ENCODE results near the gene EYS.

DNA sequence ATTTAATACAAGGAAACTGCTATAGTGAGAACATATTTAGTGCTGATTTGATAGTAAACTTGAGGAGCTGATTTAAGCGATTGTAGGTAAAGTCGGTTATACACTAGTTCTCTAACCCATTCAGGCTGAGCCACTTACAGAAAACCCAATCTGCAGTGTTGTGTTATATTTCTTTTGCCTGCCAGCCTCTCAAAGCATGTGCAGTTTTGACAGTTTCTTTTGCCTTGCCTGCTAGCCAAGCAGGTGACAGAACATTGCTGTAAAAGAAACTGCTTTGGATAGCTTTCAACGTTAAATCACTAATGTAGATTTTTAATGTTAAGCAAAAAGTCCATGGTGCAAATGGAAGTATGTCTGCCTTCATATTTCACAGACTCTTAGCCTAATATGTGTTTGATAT, 982.9 kb downstream of the EYS start:
- TF ChIP-seq, protein P1, sequence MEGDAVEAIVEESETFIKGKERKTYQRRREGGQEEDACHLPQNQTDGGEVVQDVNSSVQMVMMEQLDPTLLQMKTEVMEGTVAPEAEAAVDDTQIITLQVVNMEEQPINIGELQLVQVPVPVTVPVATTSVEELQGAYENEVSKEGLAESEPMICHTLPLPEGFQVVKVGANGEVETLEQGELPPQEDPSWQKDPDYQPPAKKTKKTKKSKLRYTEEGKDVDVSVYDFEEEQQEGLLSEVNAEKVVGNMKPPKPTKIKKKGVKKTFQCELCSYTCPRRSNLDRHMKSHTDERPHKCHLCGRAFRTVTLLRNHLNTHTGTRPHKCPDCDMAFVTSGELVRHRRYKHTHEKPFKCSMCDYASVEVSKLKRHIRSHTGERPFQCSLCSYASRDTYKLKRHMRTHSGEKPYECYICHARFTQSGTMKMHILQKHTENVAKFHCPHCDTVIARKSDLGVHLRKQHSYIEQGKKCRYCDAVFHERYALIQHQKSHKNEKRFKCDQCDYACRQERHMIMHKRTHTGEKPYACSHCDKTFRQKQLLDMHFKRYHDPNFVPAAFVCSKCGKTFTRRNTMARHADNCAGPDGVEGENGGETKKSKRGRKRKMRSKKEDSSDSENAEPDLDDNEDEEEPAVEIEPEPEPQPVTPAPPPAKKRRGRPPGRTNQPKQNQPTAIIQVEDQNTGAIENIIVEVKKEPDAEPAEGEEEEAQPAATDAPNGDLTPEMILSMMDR (conservative IDR thresholded peaks at IDR 0.05): no peak
- TF ChIP-seq ZFX (IDR thresholded peaks at IDR 0.05): no peak

All from C4-2B (cell line).